ENCODE measurements around the gene ZC2HC1C.

GRCh38 chr14:75023108-75023507 lies 46.3 kb upstream of the ZC2HC1C start:
- TF ChIP-seq CTCF (optimal IDR thresholded peaks at IDR 0.05 in 1 of 3, IDR thresholded peaks at IDR 0.05 in 1 of 3, conservative IDR thresholded peaks at IDR 0.05 in 1 of 3; ENCODE audit: extremely low read depth in 1 of 3, insufficient read depth in 2 of 3, low read length in 3 of 3) = no peak
- TF ChIP-seq EZH2 (IDR thresholded peaks at IDR 0.05; ENCODE audit: low read length) = no peak
